ENCODE data around the gene MAP2K2. TPM values are rescaled to one million over a fixed set of nuclear protein-coding genes. Genes with fewer than 3 reads are reported as not detected.

The MAP2K2 gene
- total and polyA plus RNA-seq, 11 donors = 95.3 to 204 (median 118) TPM

DNA sequence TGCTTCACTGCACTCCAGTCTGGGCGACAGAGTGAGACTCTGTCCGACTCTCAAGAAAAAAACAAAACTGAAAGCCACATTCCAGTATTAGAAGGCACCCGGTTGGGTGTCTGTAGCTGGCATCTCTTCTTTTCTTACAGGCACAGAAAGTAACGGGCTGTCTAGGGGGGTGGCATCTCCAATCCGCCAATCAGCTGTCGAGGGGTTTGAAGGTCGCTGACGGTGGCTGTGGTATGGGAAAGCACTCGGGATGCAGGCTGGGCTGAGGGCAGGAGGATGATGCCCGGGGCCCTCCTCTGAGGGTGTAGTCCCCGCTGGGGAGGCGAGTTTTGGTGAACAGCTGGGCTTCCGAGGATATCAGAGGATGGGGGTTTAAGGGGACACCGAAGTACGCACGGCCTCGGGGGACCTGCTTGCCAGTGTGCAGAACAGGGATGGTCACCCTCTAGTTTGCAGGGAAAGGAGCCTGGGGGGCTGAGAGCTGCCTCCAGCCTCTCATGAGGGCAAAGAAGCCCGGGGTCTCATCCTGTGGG, 30.2 kb downstream of the MAP2K2 start:
- TF ChIP-seq, protein P1, sequence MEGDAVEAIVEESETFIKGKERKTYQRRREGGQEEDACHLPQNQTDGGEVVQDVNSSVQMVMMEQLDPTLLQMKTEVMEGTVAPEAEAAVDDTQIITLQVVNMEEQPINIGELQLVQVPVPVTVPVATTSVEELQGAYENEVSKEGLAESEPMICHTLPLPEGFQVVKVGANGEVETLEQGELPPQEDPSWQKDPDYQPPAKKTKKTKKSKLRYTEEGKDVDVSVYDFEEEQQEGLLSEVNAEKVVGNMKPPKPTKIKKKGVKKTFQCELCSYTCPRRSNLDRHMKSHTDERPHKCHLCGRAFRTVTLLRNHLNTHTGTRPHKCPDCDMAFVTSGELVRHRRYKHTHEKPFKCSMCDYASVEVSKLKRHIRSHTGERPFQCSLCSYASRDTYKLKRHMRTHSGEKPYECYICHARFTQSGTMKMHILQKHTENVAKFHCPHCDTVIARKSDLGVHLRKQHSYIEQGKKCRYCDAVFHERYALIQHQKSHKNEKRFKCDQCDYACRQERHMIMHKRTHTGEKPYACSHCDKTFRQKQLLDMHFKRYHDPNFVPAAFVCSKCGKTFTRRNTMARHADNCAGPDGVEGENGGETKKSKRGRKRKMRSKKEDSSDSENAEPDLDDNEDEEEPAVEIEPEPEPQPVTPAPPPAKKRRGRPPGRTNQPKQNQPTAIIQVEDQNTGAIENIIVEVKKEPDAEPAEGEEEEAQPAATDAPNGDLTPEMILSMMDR (IDR thresholded peaks at IDR 0.05) = no peak
- no peak for TF ChIP-seq POLR2A (IDR thresholded peaks at IDR 0.05)
- intact Hi-C loops (cut with DNase I) = no loop called here
- Histone ChIP-seq H3K4me3 (no peak overlapping the region), H3K27me3 (no peaks in the 10 kb centered on the region), H3K4me1 (peaks cover 0 to 22% (median 13%) of the 10 kb centered on the region in 12 donors), H3K27ac (no peak overlapping the region), H3K9me3 (no peaks in the 10 kb centered on the region), H3K36me3 (peaks cover 0 to 74% (median 52%) of the 10 kb centered on the region in 9 donors)
- 92 to 95% (median 94%) methylated on average over 18 of the region's 18 CpGs for whole genome bisulfite sequencing, 4 donors
- no peak for DNase-seq
- no peak for ATAC-seq

DNA sequence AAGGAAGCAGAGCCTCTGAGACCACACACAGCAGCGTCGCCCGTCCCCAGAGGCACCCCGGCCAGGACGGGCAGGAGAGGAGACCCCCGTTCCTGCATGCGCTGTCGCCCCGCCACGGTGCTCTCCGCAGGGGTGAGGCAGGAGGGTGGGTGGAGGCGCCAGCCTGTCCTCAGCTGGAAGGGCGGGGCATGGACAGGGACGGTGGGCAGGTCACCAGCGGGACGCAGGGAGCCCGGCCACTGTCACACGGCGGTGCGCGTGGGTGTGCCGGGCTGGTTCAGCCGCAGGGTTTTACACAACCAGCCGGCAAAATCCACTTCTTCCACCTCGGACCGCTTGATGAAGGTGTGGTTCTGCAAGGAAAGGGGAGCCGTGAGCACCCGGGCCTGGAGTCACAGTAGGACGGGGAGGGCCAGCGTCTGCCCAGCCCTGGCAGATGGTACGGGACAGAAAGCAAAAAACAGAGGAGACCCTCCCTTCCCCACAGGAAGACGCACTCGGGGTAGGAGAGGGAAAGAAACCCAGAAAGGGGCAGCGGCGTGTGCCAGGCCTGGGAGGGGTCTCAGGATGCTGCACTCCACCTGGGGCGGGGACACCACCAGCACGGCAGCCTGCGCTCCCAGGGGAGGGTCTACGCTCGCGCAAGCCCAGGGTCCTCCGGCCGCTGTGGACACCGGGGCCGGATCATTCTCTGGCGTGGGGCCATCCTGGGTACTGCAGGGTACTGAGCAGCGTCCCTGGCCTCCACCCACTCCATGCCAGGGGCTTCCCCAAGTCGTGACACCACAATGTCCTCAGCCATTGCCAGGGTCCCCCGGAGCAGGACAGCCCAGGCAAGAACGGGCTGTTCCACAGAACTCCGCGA, 33.3 kb downstream of the MAP2K2 start:
- peaks cover 0 to 68% (median 52%) of the 10 kb centered on the region in 9 donors for H3K36me3 ChIP-seq
- H3K4me3 ChIP-seq = peak overlapping the region in 1 of 12 donors; percentile 47
- no peaks in the 10 kb centered on the region for H3K9me3 ChIP-seq
- no peaks in the 10 kb centered on the region for H3K27me3 ChIP-seq
- WGBS, 4 donors = 88 to 92% (median 90%) methylated on average over 50 to 52 of the region's 52 CpGs
- TF ChIP-seq, protein P1 (IDR thresholded peaks at IDR 0.05) = no peak
- TF ChIP-seq POLR2A (IDR thresholded peaks at IDR 0.05) = no peak
- peak overlapping the region in 1 of 12 donors; percentile 89 for H3K27ac ChIP-seq
- ATAC-seq (no peak), DNase-seq (peak in 1 of 5 donors; percentile 26)
- intact Hi-C loops (cut with DNase I) = no loop called here
- H3K4me1 ChIP-seq = peaks cover 0 to 38% (median 0%) of the 10 kb centered on the region in 12 donors

DNA sequence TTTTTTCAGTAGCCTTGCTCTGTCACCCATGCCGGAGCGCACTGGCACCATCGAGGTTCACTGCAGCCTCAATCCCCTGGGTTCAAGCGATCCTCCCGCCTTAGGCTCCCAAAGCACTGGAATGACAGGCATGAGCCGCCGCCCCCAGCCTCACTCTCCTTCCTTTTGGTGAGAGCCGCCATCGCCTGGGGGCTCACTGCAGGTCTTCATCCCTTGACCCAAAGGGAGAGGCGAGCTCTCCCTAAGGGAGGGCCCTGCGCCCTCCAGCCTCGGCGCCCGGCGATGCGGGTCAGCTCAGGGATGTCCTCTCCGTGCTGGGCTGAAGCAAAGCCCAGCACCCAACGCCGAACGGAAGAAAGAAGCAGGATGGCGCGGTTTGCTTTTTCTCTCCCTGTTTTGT, 34.0 kb downstream of the MAP2K2 start:
- peaks cover 0 to 38% (median 0%) of the 10 kb centered on the region in 12 donors for H3K4me1 ChIP-seq
- H3K27ac ChIP-seq = peak overlapping the region in 5 of 12 donors; percentile 22 to 89 (median 52)
- H3K4me3 ChIP-seq = peak overlapping the region in 2 of 12 donors; percentile 18 to 47
- TF ChIP-seq POLR2A (IDR thresholded peaks at IDR 0.05) = no peak
- TF ChIP-seq, protein P1 (IDR thresholded peaks at IDR 0.05) = no peak
- H3K36me3 ChIP-seq = peaks cover 0 to 62% (median 52%) of the 10 kb centered on the region in 9 donors
- peak in 1 of 5 donors; percentile 19 for DNase-seq
- 90 to 94% (median 92%) methylated on average over 20 to 22 of the region's 22 CpGs for WGBS, 4 donors
- H3K27me3 ChIP-seq = no peaks in the 10 kb centered on the region
- ATAC-seq = peak in 1 of 4 donors; percentile 3
- H3K9me3 ChIP-seq = no peaks in the 10 kb centered on the region
- intact Hi-C loops (cut with DNase I) = no loop called here

DNA sequence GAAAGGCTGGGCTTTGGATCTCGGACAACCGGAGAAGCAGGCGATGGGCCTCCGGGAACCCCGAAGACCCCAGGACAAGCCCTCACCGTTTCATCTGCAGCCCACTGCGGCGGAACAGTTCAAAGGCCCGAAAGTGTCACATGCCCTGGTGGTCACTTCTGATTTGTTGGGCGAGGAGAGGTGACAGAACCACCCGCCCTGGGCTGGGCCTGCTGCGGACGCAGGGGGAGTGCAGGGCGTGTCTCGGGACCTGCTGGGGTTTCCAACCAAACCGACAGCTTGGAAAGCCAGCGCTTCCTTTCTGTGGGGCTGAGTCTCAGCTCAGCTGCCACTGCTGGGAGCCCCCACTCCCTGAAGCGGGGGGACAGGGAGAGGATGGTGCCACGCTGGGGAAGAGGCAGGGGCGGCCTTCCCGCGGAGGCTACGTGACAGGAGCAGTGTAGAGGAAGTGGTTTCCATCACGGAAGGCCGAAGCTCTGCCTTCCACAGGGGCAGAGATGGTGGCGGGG, 34.5 kb downstream of the MAP2K2 start:
- peaks cover 0 to 42% (median under 1%) of the 10 kb centered on the region in 12 donors for H3K4me1 ChIP-seq
- ATAC-seq (peak in 3 of 4 donors; percentile 49 to 52 (median 51)), DNase-seq (peak in 2 of 5 donors; percentile 48 to 64)
- H3K4me3 ChIP-seq = peak overlapping the region in 8 of 12 donors; percentile 3 to 47 (median 22)
- H3K27ac ChIP-seq = peak overlapping the region in 6 of 12 donors; percentile 22 to 89 (median 46)
- H3K36me3 ChIP-seq = peaks cover 0 to 58% (median 48%) of the 10 kb centered on the region in 9 donors
- H3K27me3 ChIP-seq = no peaks in the 10 kb centered on the region
- H3K9me3 ChIP-seq = no peaks in the 10 kb centered on the region
- WGBS, 4 donors = 75 to 89% (median 85%) methylated on average over 26 of the region's 26 CpGs
- TF ChIP-seq, protein P1 (IDR thresholded peaks at IDR 0.05) = no peak
- TF ChIP-seq POLR2A (IDR thresholded peaks at IDR 0.05) = no peak
- intact Hi-C loops (cut with DNase I) = no loop called here
